Stomach (tissue), 19 donors: Measurements from ENCODE around the gene FAM43B. TPM values are rescaled to one million over a fixed set of nuclear protein-coding genes. Genes with fewer than 3 reads are reported as not detected.

Source experiments
- DNase-seq, 2 donors: peaks; one replicate each; pipeline versions ENCODE4 v3.0.0 to v3.0.0-alpha.2; 2013 to 2019
- H3K27ac ChIP-seq, 5 donors: fragments of 200-600 bp in 4 of 5; sonication (generic) in 4 of 5; one replicate each; pipeline ENCODE4 v1.5.1; 2013 to 2019; ENCODE audit warnings: mild to moderate bottlenecking in 1 of 5, moderate library complexity in 1 of 5
- H3K27me3 ChIP-seq, 3 donors: fragments of 200-600 bp; sonication (generic); one replicate each; pipeline ENCODE4 v1.5.1; 2017 to 2019; ENCODE audit warnings: mixed run types in 1 of 3
- H3K36me3 ChIP-seq, 4 donors: fragments of 200-600 bp; sonication (generic); 1 replicate in 3 of 4; 2 replicates in 1 of 4; pipeline ENCODE4 v1.5.1; 2016 to 2019
- H3K4me1 ChIP-seq, 4 donors: fragments of 200-600 bp; sonication (generic); one replicate each; pipeline ENCODE4 v1.5.1; 2016 to 2019
- H3K4me3 ChIP-seq, 4 donors: fragments of 200-600 bp; sonication (generic) in 3 of 4; one replicate each; pipeline ENCODE4 v1.5.1; 2016 to 2019; ENCODE audit warnings: mild to moderate bottlenecking in 1 of 4
- H3K9me3 ChIP-seq, 4 donors: fragments of 200-600 bp; sonication (generic); one replicate each; pipeline ENCODE4 v1.5.1; 2016 to 2019
- CTCF ChIP-seq, 7 experiments: fragments of 450-650 bp in 4 of 7; fragments of 200-600 bp in 3 of 7; sonication (generic) in 3 of 7; IDR thresholded peaks; one replicate each; pipeline ENCODE4 v1.5.1; 2016 to 2019; ENCODE audit warnings: antibody characterized with exemption in 7 of 7, control low read depth in 2 of 7, mild to moderate bottlenecking in 1 of 7
- EP300 ChIP-seq: sonication (generic); formaldehyde crosslinking; IDR thresholded peaks from one replicate; pipeline ENCODE4 v1.6.1; 2017; ENCODE audit warnings: antibody characterized with exemption
- POLR2A ChIP-seq, 4 donors: fragments of 450-650 bp; IDR thresholded peaks; one replicate each; pipeline ENCODE4 v1.6.1; 2016; ENCODE audit warnings: antibody characterized with exemption in 4 of 4, control low read depth in 2 of 4, mild to moderate bottlenecking in 1 of 4, moderate library complexity in 1 of 4
- POLR2AphosphoS5 ChIP-seq, 3 donors: sonication (generic); formaldehyde crosslinking; IDR thresholded peaks; one replicate each; pipeline ENCODE4 v1.6.1; 2016; ENCODE audit warnings: antibody characterized with exemption in 3 of 3
- WGBS, 5 donors: extraction: QIAGEN DNeasy Blood & Tissue Kit in 3 of 5; methylation state at CpG; one replicate each; pipeline versions ENCODE4 v1.1.5 to v1.1.7; 2013 to 2018; 5-methylcytosine and 5-hydroxymethylcytosine counted together
- intact Hi-C: fragments of 100-400 bp; cut with DNase I; formaldehyde crosslinking; loops from one replicate; pipeline ENCODE4 v1.15.1; 2023; ENCODE audit warnings: low total_unique reads
- long read RNA-seq, 10 donors: transcript quantifications; one replicate each; lab custom pipeline, GENCODE V29; 2026
- polyA plus RNA-seq, 3 donors: library from polyadenylated mRNA; stranded (reverse); fragments of 200-250 nt; gene quantifications; one replicate each; pipeline ENCODE4 v1.2.3, GENCODE V29; 2013
- total RNA-seq, 5 donors: library from RNA; depleted of rRNA; stranded (reverse); fragments of >200 nt; gene quantifications; one replicate each; pipeline versions ENCODE4 v1.1.0 to v1.2.3, GENCODE V29; 2014 to 2016
- donor health status: healthy with polysubstance abuse.
- donor health status: Bipolar disorder and iron deficiency.
- donor health status: healthy.

The FAM43B gene
- total RNA-seq (not detected), polyA plus RNA-seq (under 1 TPM in 2 of 3 donors, not detected in 1; 0.05 to 0.25 TPM)
- long read RNA-seq, donor 1 = 0 reads
- long read RNA-seq, donor 2 = 0 reads
- long read RNA-seq, donor 3 = 0 reads
- long read RNA-seq, donor 4 = 0 reads
- long read RNA-seq, donor 5, transcript FAM43B-201 (1 exons, 2,572 nt) = major isoform, 7 of 7 reads
- long read RNA-seq, donor 5, partial matches to known transcripts = 0 of 7 reads
- long read RNA-seq, donor 5, other reads (novel, unspliced or antisense) = 0 of 7 reads
- long read RNA-seq, donor 6 = 0 reads
- long read RNA-seq, donor 7, partial matches to known transcripts = 0 of 1 reads
- long read RNA-seq, donor 7, other reads (novel, unspliced or antisense) = 0 of 1 reads
- long read RNA-seq, donor 8 = 0 reads
- long read RNA-seq, donor 9, partial matches to known transcripts = 0 of 3 reads
- long read RNA-seq, donor 9, other reads (novel, unspliced or antisense) = 0 of 3 reads
- long read RNA-seq, donor 10 = 0 reads

DNA sequence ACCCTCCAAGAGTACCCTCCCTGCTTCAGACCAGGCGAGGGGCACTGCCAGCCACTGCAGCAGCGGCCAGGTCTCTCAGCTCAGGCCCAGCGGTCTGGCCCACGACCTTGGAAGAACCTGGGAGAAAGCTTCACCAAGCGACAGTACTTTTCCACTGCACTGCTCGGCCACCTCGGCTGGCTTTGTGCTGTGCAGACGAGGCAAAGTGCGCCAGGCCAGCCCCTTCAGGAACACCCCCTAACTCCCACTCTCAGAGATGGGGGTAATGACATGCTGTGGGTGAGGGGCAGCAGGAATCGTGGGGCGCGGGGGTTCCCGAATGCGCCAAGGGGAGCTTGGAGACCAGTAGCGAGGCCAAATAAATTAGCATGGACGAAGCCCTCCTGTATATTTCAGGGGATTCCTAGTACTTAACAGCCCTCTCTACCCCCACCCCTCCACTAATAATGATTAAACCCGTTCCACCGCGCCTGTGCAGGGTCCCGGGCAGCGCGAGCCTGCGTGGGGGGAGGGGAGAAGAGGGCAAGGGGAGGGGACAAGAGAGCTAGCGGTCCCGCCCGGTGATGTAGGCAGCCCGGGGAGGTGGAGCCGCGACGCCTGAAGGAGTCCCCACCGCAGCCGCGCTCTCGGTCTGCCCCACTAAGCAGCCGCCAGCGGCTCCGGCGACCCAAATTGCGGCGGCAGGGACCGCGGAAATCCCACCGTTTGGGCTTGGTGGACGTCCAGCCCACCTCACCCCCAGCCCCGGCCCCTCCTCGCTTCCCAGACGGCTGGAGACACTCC lies at the start of gene FAM43B:
Gene FAM43B (plus strand): TSS at position 629 of the 783 bp plus-strand sequence. CDS start 401 bp downstream, outside the sequence.
- Histone ChIP-seq H3K27ac (peak within 1 kb of the TSS in 1 of 5 donors; percentile 13), H3K27me3 (peaks cover 13 to 98% (median 47%) of the 10 kb centered on the region in 3 donors), H3K36me3 (no peaks in the 10 kb centered on the region), H3K4me1 (peaks cover 14 to 37% (median 21%) of the 10 kb centered on the region in 4 donors), H3K4me3 (peak within 1 kb of the TSS; percentile 20 to 42 (median 30)), H3K9me3 (no peaks in the 10 kb centered on the region)
- peak in 1 of 2 donors; percentile 89 for DNase-seq
- 2 to 5% (median 4%) methylated on average over 26 to 47 of the region's 47 CpGs for WGBS, 5 donors
- intact Hi-C loops = no loop called here
- no peak for TF ChIP-seq CTCF (IDR thresholded peaks at IDR 0.05)
- no peak for TF ChIP-seq EP300
- TF ChIP-seq POLR2A (IDR thresholded peaks at IDR 0.05) = no peak
- no peak for TF ChIP-seq POLR2AphosphoS5 (IDR thresholded peaks at IDR 0.05)

DNA sequence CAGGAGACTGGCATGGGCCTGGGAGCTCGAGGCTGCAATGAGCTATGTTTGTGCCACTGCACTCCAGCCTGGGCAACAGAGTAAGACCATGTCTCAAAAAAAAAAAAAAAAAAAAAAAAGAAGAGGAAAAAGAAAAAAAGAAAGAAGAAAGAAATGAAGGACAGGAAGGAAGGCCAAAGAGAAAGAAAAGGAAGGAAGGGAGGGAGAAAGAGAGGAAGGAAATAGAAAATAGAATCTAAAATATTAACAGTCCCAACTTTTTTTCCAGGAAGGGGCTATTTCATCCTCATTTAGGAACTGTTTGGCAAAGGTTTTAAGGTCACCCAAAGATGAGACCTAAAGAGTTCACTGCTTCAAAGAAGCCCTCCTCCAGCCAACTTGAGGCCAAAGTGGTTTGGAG lies 46.9 kb upstream of the FAM43B start:
- Histone ChIP-seq H3K36me3 (peaks cover 22 to 44% (median 41%) of the 10 kb centered on the region in 4 donors), H3K9me3 (no peaks in the 10 kb centered on the region), H3K27me3 (no peaks in the 10 kb centered on the region), H3K4me3 (no peak overlapping the region), H3K4me1 (peaks cover 14 to 45% (median 34%) of the 10 kb centered on the region in 4 donors), H3K27ac (no peak overlapping the region)
- no peak for DNase-seq
- intact Hi-C loops = no loop called here
- 96 to 100% (median 100%) methylated on average over 1 of the region's 1 CpG for WGBS, 5 donors
- TF ChIP-seq EP300 = no peak
- no peak for TF ChIP-seq POLR2A (IDR thresholded peaks at IDR 0.05)
- TF ChIP-seq CTCF (IDR thresholded peaks at IDR 0.05) = no peak
- TF ChIP-seq POLR2AphosphoS5 (IDR thresholded peaks at IDR 0.05) = no peak

- H3K4me1 ChIP-seq = peaks cover 14 to 45% (median 34%) of the 10 kb centered on the region in 4 donors
- DNase-seq = no peak
- no peak for TF ChIP-seq POLR2A (IDR thresholded peaks at IDR 0.05)
- no peak for TF ChIP-seq EP300
- no peak for TF ChIP-seq POLR2AphosphoS5 (IDR thresholded peaks at IDR 0.05)
- no peak for TF ChIP-seq CTCF (IDR thresholded peaks at IDR 0.05)
- no peaks in the 10 kb centered on the region for H3K9me3 ChIP-seq
- 27 to 45% (median 30%) methylated on average over 5 of the region's 5 CpGs for WGBS, 5 donors
- intact Hi-C loops = no loop called here
- peak overlapping the region; percentile 87 to 89 (median 88) for H3K27ac ChIP-seq
- peak overlapping the region; percentile 77 to 93 (median 88) for H3K4me3 ChIP-seq
- peaks cover 0 to 13% (median 0%) of the 10 kb centered on the region in 3 donors for H3K27me3 ChIP-seq
- H3K36me3 ChIP-seq = peaks cover 4 to 27% (median 24%) of the 10 kb centered on the region in 4 donors
Observed at GRCh38 chr1:20507248-20507563, 45.2 kb upstream of the FAM43B start.
